HG02943 (cell line): ENCODE results near the gene UBE2G2.

Experiments used
- ATAC-seq: cut with Tn5 transposase; IDR thresholded peaks from one replicate; pipeline ENCODE4 v1.9.1; 2021; ENCODE audit warnings: mild to moderate bottlenecking, low read depth, moderate library complexity; ENCODE audit not compliant: unreplicated experiment

UBE2G2 gene

DNA sequence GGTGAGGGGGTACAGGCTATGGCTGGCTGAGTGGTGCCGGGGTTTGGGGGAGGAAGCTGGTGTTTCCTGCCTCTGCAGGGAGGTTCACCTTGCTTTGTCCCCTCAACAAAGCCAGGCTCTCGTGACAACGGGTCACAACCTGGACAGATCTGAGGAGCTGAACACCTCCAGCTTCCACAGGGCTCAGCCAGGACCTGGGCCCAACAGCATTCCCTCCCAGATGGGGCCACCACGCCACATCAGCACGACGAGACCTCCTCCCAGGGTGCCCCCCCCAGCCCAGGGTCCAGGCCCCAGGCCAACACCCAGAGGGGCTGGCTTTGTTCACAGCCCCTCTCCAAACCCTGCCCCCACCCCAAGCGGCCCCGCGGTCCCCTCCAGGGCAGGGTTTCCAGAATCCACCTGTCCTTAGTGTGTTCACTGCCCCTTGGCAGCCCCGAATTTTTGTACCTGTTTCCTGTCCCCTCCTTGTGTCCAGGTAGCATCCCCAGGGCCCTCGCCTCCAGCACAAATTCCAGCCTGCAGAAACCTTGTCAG is 34.7 kb downstream of the UBE2G2 start:
- ATAC-seq = no peak

DNA sequence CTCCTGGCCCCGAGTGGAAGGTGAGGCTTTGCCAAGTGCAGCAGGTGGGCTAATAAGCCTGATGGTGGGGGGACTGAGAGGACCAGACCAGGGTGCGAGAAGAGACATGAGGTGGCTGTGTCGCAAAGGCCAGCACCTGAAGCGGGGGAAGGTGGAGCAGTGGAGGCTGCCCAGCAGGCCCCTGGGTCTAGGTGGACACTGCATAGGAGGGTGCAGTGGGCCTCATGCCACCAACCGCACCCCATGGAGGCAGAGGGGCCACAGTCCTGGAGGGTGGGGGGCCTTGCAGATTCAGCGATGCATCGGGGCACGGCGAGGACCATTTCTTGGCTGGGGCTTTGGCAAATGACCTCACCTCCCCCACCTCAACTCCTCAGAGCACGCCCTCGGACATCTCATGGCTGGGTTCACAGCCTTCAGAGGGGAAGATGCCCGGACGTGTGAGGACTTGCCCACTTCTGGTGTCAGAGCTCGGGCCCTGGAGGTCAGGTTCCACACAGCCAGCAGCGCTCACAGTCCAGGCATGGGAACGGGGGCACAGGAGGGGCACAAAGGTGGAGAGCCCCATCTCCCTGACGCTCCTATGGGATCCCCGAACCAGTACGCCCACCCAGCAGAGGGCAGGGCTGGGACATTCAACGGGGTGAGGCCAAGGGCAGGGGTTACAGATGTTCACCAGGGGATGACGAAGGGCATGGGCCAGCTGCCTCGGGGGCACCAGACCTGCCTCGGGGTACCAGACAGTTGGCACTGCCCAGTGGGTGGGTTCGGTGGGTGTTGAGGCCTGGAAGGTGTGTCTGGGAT is 35.4 kb downstream of the UBE2G2 start:
- no peak for ATAC-seq

DNA sequence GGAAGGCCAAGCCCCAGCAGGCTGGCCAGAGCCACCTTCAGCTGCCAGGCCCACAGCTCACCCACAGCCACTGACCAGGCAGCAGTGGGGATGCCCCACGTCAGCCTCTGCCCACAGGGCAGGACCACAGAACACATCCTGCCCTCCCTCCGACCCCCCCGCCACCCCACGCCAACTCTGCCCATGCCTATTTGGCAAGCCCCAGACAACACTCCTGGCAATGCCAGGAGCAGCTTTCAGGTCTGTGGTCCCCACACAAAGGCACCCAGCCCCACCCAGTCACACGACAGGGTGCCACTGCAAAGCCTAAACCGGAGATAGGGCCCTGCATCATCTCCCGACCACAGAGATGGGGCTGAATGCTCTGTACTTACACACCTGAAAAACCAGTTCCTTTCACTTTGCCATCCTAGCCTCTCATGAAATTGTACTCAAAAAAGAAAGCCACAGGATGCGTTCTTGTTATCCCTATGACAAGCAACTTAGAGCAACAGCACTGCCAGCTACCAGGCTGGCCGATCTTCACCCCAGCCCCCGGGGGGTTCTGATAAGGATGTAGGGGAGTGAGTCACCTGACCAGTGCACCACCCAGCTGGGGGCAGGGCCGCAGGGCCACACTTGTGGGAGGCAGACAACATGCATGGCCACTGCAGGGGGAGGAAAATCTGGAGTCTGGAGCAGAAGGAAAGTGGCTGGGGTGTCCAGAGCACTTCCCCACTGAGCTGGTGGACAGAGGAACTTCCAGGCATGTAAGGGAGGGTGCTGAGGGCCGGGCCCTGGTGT is 36.2 kb downstream of the UBE2G2 start:
- no peak for ATAC-seq

DNA sequence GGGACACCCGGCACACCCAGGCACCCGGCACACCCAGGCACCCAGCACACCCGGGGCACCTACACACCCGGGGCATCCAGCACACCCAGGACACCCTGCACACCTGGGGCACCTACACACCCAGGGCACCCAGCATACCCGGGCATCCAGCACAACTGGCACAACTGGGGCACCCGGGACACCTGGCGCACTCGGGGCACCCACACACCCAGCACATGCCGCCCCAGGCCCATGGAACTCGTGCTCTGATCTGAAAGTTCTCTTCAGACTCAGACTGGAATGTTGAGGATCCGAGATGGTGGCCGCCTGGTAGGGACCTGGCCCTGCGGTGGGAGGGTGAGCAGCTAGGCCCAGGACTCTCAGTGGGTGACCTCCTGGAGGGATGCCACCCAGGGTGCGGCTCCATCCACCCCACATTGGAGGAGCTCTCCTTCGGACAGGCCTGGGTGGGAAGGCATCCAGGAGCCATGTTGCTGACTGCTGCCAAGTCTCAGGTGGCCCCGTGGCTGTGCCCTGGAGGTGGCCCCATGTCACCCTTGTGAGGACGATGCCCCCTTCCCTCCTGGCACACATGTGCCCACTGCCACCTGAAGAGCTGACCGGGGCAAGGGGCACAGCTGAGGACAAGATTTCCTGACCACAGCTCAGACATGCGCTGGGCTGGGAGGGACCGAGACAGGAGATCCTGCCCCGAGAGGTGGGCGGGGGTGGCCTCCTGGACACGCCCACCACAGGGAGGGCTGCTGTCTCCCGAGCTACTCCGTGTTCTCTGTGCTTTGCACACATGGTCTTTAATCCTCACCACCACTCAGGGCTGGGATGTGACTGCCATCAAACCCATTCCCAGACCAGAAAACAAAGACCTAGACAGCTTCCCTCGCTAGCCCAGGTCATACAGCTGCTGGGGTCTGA is 37.0 kb downstream of the UBE2G2 start:
- ATAC-seq = no peak

DNA sequence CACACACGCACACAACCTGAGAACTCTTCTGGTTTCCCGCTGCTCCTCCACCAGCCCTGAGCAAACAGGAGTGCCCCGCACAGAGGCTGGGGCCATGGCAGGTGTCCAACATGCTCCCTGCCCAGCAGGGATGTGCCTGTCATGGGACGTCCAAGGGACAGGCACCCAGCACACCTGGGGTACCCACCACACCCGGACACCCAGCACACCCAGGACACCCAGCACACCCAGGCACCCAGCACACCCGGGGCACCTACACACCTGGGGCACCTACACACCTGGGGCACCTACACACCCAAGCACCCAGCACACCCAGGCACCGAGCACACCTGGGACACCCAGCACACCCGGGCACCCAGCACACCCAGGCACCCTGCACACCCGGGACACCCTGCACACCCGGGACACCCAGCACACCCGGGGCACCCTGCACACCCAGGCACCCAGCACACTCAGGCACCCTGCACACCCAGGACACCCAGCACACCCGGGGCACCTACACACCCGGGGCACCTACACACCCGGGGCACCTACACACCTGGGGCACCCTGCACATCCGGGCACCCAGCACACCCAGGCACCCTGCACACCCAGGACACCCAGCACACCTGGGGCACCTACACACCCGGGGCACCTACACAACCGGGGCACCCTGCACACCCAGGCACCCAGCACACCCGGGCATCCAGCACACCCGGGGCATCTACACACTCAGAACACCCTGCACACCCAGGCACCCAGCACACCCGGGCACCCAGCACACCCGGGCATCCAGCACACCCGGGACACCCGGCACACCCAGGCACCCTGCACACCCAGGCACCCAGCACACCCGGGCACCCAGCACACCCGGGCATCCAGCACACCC is 37.9 kb downstream of the UBE2G2 start:
- ATAC-seq = no peak

DNA sequence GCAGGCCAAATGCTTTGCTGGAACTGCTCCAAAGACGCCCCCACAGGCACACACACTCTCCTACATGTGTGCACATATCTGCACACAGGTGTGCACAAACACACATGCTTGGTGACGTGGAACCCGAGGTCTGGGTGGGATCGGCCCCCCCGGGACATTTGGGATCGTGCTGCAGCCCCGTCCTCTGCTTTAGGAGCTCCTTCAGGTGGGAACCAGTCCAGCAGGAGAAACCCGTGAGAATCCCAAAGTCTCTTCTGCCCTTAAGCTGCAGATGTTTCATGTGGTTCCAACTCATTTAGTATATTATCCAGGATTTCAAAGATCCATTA is 38.6 kb downstream of the UBE2G2 start:
- no peak for ATAC-seq

DNA sequence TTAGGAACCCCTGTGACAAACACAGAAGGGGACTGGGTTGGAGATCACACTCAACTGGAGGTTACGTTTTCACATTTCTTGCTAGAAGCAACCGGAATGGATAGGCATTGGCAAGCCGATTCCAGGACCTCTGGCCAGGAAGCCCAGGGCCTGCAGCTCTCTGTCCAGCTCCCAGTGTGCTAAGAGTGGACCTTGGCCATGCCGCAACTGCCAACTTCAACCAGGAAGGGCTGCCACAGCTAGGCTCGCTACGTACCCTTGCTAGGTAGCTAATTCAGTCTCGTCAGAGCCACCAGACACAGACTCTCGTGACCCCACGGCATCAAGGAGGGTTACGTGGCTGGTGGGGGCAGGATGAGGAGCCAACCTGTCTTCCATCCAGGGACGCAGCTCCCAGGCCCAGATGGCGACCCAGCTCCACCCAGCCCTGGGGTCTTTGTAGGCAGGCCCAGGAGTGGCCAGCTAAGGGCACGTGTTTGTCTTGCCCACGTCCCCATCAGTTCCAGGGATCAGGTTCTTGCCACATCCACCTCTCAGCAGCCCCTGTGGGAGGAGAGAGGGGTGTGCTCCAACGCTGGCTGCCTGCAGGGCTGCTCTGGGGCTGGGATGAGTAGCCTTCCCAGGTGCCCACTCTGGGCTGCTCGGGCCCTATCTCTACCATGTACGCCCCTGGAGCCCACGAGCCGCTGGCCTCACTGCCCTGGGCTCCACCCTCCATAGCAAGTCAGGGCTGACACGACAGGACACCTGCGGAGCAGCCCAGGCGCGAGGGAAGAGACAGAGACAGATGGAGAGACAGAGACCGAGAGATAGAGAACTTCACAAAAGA is 39.2 kb downstream of the UBE2G2 start:
- no peak for ATAC-seq

DNA sequence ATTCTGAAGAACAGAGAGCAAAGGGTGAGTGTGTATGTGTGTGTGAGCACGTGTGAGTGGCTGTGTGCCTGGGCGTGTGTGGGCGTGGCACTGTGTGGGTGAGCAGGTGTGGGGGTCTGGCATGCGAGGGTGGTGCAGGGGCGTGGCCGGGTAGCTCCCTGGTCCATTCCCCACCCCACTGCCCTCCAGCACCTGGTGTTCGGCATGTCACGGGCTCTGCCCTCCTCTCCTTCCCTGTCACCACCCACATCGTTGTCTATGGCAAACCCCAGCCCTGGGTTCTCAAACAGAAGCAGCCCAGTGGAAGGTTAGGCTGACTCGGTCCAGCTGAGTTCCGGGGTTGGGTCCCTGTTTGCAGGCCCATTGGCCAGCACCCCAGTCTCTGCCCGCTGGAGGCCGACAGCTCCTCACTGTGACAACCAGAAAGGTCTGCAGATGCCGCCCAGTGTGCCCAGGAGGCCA is 39.8 kb downstream of the UBE2G2 start:
- ATAC-seq = no peak

DNA sequence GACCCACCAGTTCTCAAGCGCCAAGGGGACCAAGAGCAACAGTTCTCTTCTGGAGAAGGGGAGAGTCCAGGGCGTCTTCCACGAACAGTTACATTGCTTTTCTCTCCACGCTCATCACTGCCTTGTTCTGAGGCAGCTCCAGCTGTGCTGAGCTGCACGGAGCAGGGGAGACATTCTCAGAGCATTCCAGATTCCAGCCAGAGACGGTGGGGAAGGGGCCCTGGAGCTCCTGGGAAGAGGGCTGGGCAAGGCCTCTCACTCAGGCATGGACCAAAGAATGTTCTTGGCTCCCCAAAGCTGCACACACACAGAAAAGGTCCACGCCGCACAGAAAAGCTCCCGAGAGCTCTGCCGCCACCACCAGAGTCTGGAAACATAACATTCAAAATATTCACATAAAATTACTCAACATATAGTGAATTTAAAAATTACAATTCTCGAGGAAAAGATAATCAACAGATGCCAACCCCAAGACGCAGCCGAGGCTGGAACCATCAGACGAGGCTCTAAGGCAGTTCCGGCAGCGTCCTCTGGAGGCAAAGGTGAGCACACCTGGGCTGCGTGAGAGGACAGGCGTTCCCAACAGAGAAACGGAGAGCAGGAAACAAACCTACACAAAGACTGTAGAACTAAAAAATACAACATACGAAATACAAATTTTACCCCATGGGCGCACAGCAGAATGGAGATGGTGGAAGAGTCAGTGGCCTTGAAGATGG is 40.5 kb downstream of the UBE2G2 start:
- ATAC-seq = no peak

DNA sequence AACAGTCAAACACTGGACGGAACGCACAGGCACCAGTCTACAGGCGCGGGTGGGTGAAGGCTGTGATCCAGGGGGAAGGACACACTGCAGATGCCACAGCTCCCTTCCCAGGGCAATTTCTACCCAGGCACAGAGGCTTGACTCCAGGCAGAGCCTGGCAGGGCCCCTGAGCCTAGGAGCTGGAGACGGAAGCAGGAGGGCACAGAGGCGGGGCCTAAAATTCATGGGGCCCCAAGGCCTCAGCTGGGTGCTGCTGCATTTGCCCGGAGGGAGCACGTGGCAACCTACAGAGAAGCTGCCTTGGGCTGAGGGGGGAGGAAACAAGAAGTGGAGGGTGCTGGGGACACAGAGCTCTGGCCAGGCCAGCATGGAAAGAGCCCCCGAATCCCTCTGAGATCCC is 41.2 kb downstream of the UBE2G2 start:
- ATAC-seq = no peak

DNA sequence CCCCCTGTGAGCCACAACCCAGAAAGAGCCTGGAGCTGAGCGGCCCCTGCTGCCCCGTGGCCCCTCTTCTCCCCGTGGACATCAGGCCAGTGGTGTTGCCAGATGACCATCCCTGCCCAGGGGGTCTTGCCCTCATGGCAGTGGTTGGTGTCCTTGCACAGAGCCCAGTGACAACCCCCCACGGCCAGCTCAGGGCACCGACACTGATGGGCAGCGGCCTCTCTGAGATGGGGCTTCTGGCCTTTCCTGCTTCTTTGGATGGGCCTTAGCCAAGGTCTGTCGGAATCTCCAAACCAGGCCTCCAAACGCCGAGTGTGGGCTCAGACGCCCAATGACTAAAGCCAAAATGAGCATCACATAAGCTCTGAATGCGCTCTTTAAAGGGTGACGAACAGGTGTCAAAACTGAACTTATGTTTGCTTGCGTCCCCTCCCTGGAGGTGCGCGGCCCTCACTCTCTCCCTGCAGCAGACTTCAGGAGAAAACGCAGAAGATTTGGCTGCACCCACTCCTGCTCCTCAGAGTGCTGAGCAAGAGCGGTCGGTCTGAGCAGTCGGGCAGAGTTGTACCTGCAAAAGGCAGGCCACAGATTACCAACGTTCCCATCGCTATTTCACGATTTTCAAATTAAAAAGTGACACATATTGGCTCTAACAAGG is 41.9 kb downstream of the UBE2G2 start:
- no peak for ATAC-seq

DNA sequence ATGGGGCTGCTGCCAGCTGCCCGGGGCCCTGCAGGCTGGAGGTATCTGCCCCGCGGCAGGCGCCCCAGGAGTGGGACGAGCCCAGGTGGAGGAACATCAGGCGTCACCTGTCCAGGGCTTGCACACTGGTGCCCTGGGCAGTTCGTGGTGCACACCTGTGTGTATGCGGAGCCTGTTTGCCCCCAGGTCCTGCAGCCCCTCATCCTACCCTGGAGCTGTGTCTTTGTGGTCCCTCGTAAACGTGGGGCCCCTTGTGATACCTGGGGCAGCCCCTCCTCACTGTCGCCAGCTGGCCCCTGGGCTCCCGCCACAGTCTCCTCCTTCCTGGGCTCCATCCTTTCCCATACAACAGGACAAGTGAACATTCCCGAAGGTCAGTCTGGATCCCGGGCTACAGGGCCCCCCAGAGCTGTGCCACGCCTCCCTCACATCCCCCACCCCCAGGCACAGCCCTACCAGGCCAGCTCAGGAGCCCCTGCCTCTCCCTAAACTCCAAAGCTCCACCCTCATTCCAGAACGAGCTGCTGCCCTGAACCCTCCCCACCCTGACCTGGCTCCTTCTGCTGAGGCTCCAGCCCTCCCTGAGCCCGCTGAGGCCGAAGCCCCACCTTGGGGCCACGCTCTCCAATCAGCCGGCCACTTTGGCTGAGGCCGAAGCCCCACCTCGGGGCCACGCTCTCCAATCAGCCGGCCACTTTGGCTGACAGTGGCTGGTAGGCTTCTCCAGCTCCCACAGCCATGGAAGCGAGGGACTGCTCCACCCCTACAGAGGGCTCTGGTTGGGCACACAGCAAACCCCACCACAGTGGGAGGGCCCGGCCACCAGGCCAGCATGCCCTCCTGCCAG is 42.6 kb downstream of the UBE2G2 start:
- ATAC-seq = no peak

DNA sequence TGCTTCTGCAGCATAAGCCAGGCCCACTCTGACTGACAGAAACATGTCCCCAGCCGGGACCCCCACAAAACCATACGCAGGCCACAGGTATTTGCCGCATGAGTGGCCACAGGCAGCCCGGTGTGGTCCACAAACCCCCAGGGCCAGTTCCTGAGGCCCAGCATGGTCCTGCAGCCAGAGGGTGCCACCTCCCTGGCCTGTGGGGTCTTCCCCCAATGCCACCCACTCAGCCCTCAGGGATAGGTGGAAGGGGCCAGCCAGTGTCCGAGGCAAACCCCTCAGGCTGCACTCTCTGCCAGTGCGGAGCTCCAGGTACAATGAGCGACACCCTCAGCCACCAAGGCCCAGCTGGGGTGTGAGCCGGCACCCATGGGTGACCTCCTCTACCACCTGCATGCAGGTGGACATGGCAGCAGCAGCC is 43.5 kb downstream of the UBE2G2 start:
- ATAC-seq = no peak

DNA sequence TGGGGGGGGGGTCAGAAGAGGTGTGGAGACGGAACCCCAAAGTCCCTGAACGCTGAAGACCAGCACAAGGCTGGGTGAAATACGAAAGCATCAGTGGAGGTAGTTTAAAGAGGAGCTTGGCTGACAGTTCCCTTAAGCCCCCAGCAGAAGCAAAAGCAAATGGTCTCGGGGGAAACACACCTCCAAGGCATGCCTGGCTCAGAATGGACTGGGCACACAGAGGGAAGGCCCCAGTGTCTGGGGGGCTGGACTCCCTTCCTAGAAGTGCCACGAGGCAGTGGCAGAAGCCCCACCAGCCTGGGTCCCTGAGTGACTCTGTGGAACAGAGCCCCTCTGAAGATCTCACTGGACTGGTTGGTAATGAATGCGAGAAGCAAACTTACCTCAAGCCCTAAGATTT is 43.9 kb downstream of the UBE2G2 start:
- no peak for ATAC-seq

DNA sequence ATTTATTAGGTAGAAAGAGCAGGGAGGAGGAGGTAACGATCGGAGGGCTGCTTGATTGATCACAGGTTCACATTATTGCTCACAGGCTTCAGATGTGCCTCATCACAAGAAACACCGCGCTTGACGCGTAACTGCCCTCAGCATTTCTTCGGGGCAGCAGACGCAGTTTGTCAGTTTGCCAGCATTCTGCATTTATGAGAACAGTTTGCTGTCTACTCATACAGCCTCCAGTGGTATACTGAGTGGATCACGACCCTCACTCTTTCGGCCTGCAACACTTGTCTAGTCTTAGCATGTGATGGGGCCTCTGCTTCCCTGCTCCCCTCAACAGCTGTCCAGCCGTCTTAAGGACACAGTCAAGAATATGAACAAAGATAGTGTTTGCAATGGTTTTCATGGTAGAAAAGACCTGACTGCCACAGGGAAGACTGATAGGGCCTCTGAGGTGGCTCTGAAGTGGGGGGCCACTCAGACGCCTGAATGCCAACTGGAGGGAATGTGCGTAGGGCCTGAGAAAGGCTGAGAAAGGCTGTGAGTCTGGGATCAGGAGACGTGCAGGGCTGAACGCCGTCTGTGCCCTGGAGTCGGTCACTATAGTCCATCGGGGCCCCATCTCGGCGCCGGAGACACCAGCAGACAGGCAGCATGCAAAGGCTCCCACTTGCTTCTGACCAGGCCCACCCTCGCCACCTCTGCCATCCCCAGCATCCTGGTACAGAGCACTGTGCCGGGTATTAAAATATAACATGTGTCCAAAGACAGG is 45.0 kb downstream of the UBE2G2 start:
- no peak for ATAC-seq

DNA sequence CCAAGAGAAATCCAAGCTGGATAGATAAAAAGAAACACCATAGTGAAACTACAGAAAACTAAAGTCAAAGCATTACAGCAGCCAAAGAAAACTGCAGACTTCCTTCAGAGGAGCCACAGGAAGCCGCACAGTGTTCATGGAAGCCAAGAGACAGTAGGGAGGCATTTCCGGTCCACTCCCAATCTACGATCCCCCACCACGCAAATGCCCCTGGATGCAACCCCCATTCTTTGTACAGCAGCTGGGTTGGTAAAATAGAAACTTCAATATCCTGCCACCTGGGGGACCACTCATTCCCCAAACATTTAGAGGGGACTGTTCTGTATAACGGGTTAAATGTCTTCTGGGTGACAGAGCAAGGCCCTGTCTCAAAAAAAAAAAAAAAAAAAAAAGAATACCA is 46.4 kb downstream of the UBE2G2 start:
- no peak for ATAC-seq
